ENCODE measurements around the gene MACROD2.
"Not testable (repeated sequence)": the region's sequence is repeated elsewhere in the genome, so short reads cannot be mapped to it uniquely, and the experiment has no call there.

Gene MACROD2

GRCh38 chr20:15162079-15162647 is 1166.8 kb downstream of the MACROD2 start:
- no peak for DNase-seq (ENCODE audit: low read depth, low spot score)

- DNase-seq (ENCODE audit: low read depth, low spot score), result no peak
These were observed 1168.3 kb downstream of the MACROD2 start for GRCh38 chr20:15163632-15164031.

GRCh38 chr20:15164726-15165125 is 1169.4 kb downstream of the MACROD2 start:
- DNase-seq (ENCODE audit: low read depth, low spot score), result no peak

- no peak for DNase-seq (ENCODE audit: low read depth, low spot score)
These were observed 1171.4 kb downstream of the MACROD2 start for GRCh38 chr20:15166744-15167143.

- no peak for DNase-seq (ENCODE audit: low read depth, low spot score)
These were observed 1175.7 kb downstream of the MACROD2 start for GRCh38 chr20:15171016-15171415.

- no peak for DNase-seq (ENCODE audit: low read depth, low spot score)
These were observed 1181.6 kb downstream of the MACROD2 start for GRCh38 chr20:15176929-15177328.

GRCh38 chr20:15178581-15178980 is 1183.3 kb downstream of the MACROD2 start:
- no peak for DNase-seq (ENCODE audit: low read depth, low spot score)

- no peak for DNase-seq (ENCODE audit: low read depth, low spot score)
These were observed 1184.1 kb downstream of the MACROD2 start for GRCh38 chr20:15179381-15179780.

GRCh38 chr20:15179781-15180180 is 1184.5 kb downstream of the MACROD2 start:
- no peak for DNase-seq (ENCODE audit: low read depth, low spot score)

- DNase-seq (ENCODE audit: low read depth, low spot score), result no peak
These were observed 1190.0 kb downstream of the MACROD2 start for GRCh38 chr20:15185322-15185721.

- DNase-seq (ENCODE audit: low read depth, low spot score), result no peak
These were observed 1190.6 kb downstream of the MACROD2 start for GRCh38 chr20:15185913-15186312.

GRCh38 chr20:15187612-15188011 is 1192.3 kb downstream of the MACROD2 start:
- DNase-seq (ENCODE audit: low read depth, low spot score), result no peak

- no peak for DNase-seq (ENCODE audit: low read depth, low spot score)
These were observed 1193.1 kb downstream of the MACROD2 start for GRCh38 chr20:15188415-15188814.

GRCh38 chr20:15191082-15191723 is 1195.9 kb downstream of the MACROD2 start:
- DNase-seq (ENCODE audit: low read depth, low spot score), result no peak

- no peak for DNase-seq (ENCODE audit: low read depth, low spot score)
These were observed 1200.1 kb downstream of the MACROD2 start for GRCh38 chr20:15195378-15195777.

- DNase-seq (ENCODE audit: low read depth, low spot score), result no peak
These were observed 1201.4 kb downstream of the MACROD2 start for GRCh38 chr20:15196547-15197255.

- not testable (repeated sequence) for DNase-seq (ENCODE audit: low read depth, low spot score)
These were observed 1202.7 kb downstream of the MACROD2 start for GRCh38 chr20:15198017-15198416.

GRCh38 chr20:15199698-15200097 is 1204.4 kb downstream of the MACROD2 start:
- no peak for DNase-seq (ENCODE audit: low read depth, low spot score)

GRCh38 chr20:15200147-15200565 is 1204.8 kb downstream of the MACROD2 start:
- DNase-seq (ENCODE audit: low read depth, low spot score), result no peak

- no peak for DNase-seq (ENCODE audit: low read depth, low spot score)
These were observed 1206.3 kb downstream of the MACROD2 start for GRCh38 chr20:15201602-15202001.

- DNase-seq (ENCODE audit: low read depth, low spot score), result no peak
These were observed 1208.9 kb downstream of the MACROD2 start for GRCh38 chr20:15204234-15204633.

GRCh38 chr20:15205028-15205427 is 1209.7 kb downstream of the MACROD2 start:
- no peak for DNase-seq (ENCODE audit: low read depth, low spot score)

GRCh38 chr20:15205719-15206118 is 1210.4 kb downstream of the MACROD2 start:
- no peak for DNase-seq (ENCODE audit: low read depth, low spot score)

All from smooth muscle cell of the brain vasculature (primary cell).